Measurements from ENCODE around the gene TBC1D2. TPM values are rescaled to one million over a fixed set of nuclear protein-coding genes. Genes with fewer than 3 reads are reported as not detected.

Gene TBC1D2
- 11.3 to 14.4 TPM (median 12.6 TPM) in 5 replicates for total RNA-seq (2022; extraction: Qiagen RNA extraction)

DNA sequence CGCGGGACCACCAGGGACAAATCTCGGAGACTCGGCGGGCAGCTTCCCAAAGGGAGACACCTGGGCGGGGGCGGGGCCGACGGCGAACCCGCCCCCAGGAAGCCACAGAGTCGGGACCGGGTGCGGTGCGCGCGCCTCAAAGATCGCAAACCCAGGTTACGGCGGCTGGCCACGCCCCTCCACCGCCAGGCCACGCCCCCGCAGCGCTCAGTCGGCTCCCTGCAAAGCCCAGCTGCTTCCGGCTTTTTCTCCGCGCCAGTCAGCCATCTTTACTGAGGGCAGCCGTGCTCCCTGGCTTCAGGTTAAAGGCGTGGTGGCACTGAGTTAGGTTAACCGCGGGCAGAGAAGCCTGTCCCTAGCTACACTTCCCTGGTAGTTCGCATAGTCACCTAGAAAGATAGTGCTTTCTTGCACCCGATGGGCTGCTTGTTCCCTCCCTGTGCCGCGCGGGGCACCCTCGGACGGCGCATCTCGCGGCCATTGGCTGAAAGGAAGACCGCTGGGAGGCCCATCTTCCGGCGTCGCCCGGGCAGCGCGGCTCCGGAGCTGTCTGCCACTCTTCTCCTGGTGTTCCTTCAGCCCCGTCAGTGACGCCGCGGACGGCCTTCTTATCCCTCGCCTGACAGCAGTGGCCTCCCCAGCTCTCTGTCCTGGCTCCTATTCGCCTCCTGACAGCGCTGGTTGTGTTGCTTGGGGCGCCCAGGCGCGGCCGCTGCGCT lies at the start of gene TBC1D2:
Gene TBC1D2, minus strand, starts transcription at position 72 of the 719 bp plus-strand sequence. CDS start 108 bp downstream, outside the sequence.

DNA sequence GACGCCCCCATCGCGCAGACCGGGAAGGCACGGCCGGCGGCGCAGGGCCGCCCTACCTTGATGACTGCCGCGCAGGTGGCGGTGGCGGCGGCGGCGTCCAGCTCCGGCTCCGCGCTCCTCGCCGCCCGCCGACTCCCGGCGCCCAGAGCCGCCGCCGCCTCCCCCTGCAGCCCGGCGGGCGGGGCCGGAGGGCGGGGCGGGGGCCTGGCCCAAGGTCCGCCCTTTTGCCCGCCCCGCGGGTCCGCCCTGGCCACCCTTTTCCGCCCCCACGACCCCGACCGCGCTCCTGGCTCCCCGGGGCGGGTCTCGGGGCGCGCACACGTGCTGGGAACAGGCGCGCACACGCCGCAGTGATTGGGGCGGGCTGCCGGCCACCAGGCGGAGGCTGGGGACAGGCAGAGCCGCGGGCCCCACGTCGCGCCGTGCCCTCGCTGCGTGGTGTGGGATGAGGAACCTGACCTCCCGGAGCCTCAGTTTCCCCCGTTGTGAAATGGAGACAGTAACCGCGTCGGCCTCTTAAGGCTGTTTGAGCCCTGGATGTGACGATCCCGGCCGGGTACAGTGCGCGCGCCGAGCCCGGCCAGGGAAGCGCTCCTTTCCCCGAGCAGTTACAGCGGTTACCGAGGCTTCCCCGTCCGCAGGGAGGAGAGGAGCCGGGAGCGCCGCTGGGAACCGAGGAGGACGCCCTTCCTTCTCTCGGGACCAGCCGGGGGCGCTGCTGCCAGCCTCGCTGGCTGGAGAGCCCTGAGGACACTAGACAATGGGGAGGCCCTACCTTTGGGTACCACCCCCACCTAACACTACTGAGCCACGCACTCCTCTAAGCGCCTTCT lies 62.7 kb downstream of the TBC1D2 start, which contains the start of gene CORO2A:
Gene CORO2A, minus strand, starts transcription at position 135 of the 833 bp plus-strand sequence. CDS start 34,977 bp downstream, outside the sequence.

Other genes starting within 250 kb of the TBC1D2 start
- gene NANS, start 198.9 kb downstream of the TBC1D2 start, total RNA-seq (2022; extraction: Qiagen RNA extraction), result 61.2 to 75.0 TPM (median 72.7 TPM) in 5 replicates
- 11.6 to 15.0 TPM (median 12.8 TPM) in 5 replicates for gene TRIM14, start 136.4 kb downstream of the TBC1D2 start, total RNA-seq (2022; extraction: Qiagen RNA extraction)
- 1.2 to 1.8 TPM (median 1.8 TPM) in 5 replicates for gene CORO2A, start 63.0 kb downstream of the TBC1D2 start, total RNA-seq (2022; extraction: Qiagen RNA extraction)